GM12865 (cell line): ENCODE results near the gene SLC25A17.
"Not testable (repeated sequence)": the region's sequence is repeated elsewhere in the genome, so short reads cannot be mapped to it uniquely, and the experiment has no call there.

Experiments
- DNase-seq: peaks from one replicate; pipeline ENCODE4 v3.0.0; 2010; ENCODE audit warnings: low read depth
- H3K4me3 ChIP-seq: 2 replicates; pipeline ENCODE4 v1.5.1; 2011; ENCODE audit warnings: mild to moderate bottlenecking, low read depth, low read length, control low read depth
- TF ChIP-seq, protein P1 (sequence below): IDR thresholded peaks from 2 replicates; pipeline ENCODE4 v1.5.1; 2011; ENCODE audit warnings: low read length, control low read depth, low read depth, inconsistent platforms; ENCODE audit not compliant: insufficient read depth; ENCODE audit errors: missing control alignments

The SLC25A17 gene

DNA sequence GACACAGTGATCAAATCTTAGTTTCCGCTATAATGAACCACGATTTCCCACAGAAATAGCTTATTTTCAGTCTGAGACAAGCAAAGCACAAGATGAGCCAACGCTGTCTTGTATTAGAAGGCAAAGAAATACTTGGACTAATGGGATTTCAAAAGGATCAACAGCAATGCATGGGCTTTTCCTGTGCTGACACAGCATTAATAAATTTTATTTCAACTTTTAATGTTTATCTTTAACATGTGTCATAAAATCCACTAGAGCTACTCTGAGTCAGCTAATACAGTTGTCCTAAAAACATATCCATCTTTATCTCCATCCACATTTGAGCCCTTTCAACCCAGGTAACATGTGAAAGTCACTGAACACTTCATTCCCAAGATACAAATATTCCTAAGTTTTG lies 15.5 kb upstream of the SLC25A17 start:
- no peak overlapping the region for H3K4me3 ChIP-seq
- TF ChIP-seq, protein P1, sequence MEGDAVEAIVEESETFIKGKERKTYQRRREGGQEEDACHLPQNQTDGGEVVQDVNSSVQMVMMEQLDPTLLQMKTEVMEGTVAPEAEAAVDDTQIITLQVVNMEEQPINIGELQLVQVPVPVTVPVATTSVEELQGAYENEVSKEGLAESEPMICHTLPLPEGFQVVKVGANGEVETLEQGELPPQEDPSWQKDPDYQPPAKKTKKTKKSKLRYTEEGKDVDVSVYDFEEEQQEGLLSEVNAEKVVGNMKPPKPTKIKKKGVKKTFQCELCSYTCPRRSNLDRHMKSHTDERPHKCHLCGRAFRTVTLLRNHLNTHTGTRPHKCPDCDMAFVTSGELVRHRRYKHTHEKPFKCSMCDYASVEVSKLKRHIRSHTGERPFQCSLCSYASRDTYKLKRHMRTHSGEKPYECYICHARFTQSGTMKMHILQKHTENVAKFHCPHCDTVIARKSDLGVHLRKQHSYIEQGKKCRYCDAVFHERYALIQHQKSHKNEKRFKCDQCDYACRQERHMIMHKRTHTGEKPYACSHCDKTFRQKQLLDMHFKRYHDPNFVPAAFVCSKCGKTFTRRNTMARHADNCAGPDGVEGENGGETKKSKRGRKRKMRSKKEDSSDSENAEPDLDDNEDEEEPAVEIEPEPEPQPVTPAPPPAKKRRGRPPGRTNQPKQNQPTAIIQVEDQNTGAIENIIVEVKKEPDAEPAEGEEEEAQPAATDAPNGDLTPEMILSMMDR: no peak
- DNase-seq: no peak

DNA sequence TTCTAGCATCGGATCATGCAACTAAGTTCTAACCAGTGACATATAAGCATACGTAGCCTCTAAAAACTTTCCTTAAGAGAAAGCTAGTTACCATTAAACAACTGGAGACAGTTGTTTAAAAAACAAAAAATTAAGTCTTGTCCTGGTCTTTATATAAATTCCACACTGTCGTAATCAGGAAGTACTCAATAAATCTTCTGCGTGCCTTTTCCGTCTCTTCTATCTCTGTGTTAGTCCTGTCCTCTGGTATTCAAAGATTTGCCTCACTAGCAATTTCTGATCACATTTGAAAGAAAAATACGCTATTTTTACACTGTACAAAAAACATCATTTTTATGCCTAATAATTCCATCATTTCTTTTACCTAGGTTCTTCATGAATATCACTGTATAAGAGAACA lies 10.0 kb upstream of the SLC25A17 start:
- no peak overlapping the region for H3K4me3 ChIP-seq
- DNase-seq: no peak
- TF ChIP-seq, protein P1: no peak

DNA sequence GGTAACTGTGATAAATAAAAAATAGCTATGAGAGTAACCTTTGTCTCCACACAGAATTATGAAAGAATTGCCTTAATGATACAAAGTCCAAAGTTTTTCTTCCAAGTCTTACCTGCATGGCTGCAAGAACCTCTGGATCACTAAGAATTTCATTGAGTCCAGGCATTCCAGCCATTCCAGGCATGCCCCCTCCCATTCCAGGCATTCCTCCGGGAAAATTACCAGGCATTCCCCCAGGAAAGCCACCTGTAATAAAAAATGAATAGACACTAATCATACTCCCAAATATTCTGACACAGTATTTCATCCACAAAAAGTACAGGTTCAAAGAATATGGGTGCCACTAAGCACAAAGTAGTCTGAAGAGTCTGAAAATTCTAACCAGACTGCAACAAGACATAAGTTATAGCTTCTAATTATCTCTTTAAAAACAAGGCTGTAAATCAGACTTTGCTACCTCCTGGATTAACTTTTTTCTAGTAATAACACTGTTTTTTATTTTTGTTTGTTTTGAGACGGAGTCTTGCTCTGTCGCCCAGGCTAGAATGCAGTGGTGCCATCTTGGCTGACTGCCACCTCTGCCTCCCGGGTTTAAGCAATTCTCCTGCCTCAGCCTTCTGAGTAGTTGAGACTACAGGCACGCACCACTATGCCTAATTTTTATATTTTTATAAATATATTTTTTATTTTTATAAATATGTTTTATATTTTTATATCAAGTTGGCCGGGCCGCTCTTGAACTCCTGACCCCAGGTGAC lies 8.0 kb upstream of the SLC25A17 start:
- H3K4me3 ChIP-seq: no peak overlapping the region
- TF ChIP-seq, protein P1: no peak
- no peak for DNase-seq

DNA sequence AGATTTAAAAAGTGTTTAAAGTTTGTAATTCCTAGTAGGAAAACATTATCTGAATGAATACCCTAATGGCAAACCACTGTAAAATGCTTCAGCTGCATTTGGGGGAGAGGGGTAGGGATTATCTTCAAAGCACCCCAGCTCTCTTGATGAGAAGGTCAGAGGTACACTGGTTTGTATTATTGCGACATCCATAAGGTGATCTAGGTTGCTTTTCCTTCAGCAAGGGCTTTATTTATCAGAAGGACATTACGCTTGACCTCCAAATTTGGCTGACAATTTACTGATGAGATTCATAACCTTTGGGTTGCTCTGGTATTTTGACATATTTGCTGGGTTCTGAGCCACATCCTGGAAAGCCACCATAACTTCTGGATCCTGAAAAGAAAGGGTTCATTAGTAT lies 7.1 kb upstream of the SLC25A17 start:
- not testable (repeated sequence) for DNase-seq, H3K4me3 ChIP-seq

DNA sequence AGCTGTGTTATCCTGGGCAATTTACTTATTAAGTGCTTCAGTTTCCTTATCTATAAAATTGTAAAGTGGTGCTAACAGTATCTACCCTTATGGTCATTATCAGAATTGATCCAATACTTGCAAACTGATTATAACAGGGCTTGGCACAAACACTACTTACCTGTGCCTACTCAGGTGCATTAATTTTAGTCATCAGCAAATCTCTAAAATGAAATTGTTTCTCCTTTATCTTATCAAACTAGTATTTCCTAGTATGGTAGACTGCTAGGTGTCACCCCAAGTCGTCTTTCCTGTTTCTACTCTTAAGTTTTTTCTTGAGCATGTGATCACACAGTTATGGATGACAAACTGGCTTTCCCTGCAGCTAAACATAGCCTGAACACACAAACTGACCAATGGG lies 4.3 kb upstream of the SLC25A17 start:
- H3K4me3 ChIP-seq: no peak overlapping the region
- TF ChIP-seq, protein P1: no peak
- no peak for DNase-seq

DNA sequence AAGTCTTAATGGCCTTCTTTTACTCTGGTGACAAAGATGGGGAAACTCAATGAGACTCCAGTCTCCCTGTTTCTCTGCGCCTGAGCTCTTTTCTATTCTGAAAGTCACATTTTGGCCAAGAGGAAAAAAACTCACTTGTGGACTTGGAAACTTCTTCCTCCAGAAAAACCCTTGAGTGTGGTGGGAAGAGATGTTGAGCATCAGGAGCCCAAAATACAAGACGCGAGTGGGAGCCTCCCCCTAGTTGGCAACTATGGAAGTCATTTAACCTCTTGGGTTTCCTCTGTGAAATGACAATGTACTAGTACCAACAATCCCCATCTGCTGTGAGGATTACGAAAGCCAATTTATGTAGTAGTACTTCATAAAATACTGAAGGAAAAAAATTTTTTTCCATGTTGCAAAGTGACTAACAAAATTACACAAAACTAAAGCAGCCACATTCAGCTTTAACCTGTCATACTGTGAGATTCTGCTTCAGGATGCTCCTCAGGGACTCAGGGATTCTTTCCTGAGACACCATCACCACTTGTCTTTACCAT lies 524 bp upstream of the SLC25A17 start:
- DNase-seq: peak; percentile 7
- H3K4me3 ChIP-seq: peak overlapping the region; percentile 79
- TF ChIP-seq, protein P1: no peak

DNA sequence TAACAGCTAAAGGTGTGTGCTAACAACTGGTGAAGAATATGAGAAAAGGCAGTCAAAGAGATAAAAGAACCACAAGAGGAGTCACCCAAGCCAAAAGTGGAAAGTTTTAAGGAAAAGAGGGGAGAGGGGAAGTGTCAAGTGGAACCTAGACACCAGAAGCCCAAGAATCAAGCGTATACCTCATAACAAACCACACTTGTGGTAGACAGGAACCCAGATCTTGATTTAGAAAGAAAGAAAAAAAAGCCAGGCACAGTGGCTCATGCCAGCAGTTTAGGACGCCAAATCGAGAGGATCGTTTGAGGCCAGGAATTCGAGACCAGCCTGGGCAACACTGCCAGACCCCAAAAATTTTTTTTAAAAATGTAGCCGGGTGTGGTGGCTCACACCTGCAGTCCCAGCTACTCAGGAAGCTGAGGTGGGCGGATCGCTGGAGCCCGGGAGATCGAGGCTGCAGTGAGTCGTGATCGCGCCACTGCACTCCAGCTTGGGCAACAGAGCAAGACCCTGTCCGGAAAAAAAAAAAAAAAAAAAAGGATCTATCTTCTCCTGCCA lies 877 bp downstream of the SLC25A17 start:
- no peak for DNase-seq
- TF ChIP-seq, protein P1: no peak
- H3K4me3 ChIP-seq: peak overlapping the region; percentile 79
